Thyroid gland (tissue), 4 donors: ENCODE data around the gene ECSCR. TPM values are rescaled to one million over a fixed set of nuclear protein-coding genes. Genes with fewer than 3 reads are reported as not detected.
"Not testable (repeated sequence)": the region's sequence is repeated elsewhere in the genome, so short reads cannot be mapped to it uniquely, and the experiment has no call there.

Source experiments
- DNase-seq, 2 donors: peaks; one replicate each; pipeline ENCODE4 v3.0.0-alpha.2; 2019
- H3K27ac ChIP-seq, 3 donors: fragments of 200-600 bp; sonication (generic); 1 replicate in 2 of 3; 2 replicates in 1 of 3; pipeline ENCODE4 v1.5.1; 2016 to 2019; ENCODE audit warnings: mild to moderate bottlenecking in 1 of 3, moderate library complexity in 1 of 3
- H3K27me3 ChIP-seq: fragments of 200-600 bp; sonication (generic); one replicate; pipeline ENCODE4 v1.5.1; 2019
- H3K36me3 ChIP-seq, 2 donors: fragments of 200-600 bp; sonication (generic); one replicate each; pipeline ENCODE4 v1.5.1; 2016 to 2019
- H3K4me1 ChIP-seq, 2 donors: fragments of 200-600 bp; sonication (generic); one replicate each; pipeline ENCODE4 v1.5.1; 2017 to 2019
- H3K4me3 ChIP-seq, 3 donors: fragments of 200-600 bp; sonication (generic); replicated peaks in 1 of 3; 1 replicate in 2 of 3; 2 replicates in 1 of 3; pipeline ENCODE4 v1.5.1; 2016; ENCODE audit warnings: mild to moderate bottlenecking in 1 of 3
- H3K9me3 ChIP-seq: fragments of 200-600 bp; sonication (generic); one replicate; pipeline ENCODE4 v1.5.1; 2017
- POLR2A ChIP-seq, 2 donors: fragments of 450-650 bp; IDR thresholded peaks; one replicate each; pipeline ENCODE4 v1.6.1; 2017; ENCODE audit warnings: antibody characterized with exemption in 2 of 2, mild to moderate bottlenecking in 2 of 2, moderate library complexity in 1 of 2
- WGBS, 2 donors: methylation state at CpG; one replicate each; pipeline ENCODE4 v1.1.5; 2017; 5-methylcytosine and 5-hydroxymethylcytosine counted together
- intact Hi-C: fragments of 100-400 bp; cut with DNase I; formaldehyde crosslinking; loops from one replicate; pipeline ENCODE4 v1.15.1; 2023
- total RNA-seq, 4 donors: library from RNA; depleted of rRNA; stranded (reverse); fragments of >200 nt; gene quantifications; one replicate each; pipeline ENCODE4 v1.2.3, GENCODE V29; 2016
- TF ChIP-seq, protein P1 (sequence below), 6 experiments: fragments of 200-600 bp in 3 of 6; fragments of 450-650 bp in 3 of 6; sonication (generic) in 3 of 6; IDR thresholded peaks; one replicate each; pipeline ENCODE4 v1.5.1; 2016 to 2019; ENCODE audit warnings: antibody characterized with exemption in 6 of 6, mild to moderate bottlenecking in 2 of 6, inconsistent platforms in 1 of 6, moderate library complexity in 1 of 6

The ECSCR gene
- total RNA-seq, 4 donors from 2014 or later: 26.7 to 46.2 (median 31.4) TPM

DNA sequence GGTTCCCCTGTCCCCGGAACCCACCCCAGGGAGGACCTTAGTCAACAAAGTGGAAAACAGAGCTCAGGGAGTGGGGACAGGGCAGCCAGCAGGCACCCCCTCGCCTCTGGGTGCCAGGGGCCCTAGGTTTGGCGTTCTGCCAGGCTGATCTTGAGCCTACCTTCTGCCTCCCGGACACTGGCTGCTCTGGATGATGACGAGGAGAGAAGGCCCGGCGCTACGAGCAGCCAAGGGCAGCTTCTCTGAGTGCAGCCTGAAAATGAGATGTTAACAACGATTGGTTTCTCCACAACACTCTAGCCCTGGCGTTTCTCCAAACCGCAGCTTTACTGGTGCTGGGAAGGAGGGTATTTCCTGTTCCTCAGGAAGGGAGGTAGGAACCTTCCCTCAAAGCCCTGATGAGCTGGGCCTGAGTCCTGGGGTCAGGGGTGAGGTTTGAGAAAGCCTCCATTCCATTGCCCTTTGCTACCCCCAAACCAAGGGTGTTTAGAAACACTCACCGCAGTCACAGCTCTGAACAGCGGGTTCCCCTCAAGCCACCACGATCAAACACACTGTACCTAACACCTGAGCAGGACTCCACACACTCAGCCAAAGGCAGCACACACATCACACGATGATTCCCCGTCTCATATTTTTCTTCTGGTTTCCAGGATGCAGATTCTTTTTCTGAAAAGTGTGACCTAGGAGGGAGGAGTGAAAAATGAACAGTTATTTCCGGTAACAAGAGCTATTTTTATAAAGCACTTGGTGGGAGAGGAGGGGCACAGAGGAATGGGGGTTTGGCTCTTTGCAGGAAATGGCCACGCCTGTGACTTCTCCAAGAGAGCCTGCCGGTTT, 19.7 kb upstream of the ECSCR start, which contains the start of gene STING1:
Gene STING1 (minus strand): TSS at position 709 of the 840 bp plus-strand sequence. CDS start 1,054 bp downstream, outside the sequence.
- Histone ChIP-seq H3K27ac (peak within 1 kb of the TSS; percentile 85 to 93 (median 93)), H3K36me3 (peaks cover 0 to 3% of the 10 kb centered on the region in 2 donors), H3K4me3 (peak within 1 kb of the TSS in 2 of 3 donors; percentile 9 to 35), H3K4me1 (peaks cover 11 to 28% of the 10 kb centered on the region in 2 donors), H3K9me3 (no peaks in the 10 kb centered on the region), H3K27me3 (no peaks in the 10 kb centered on the region)
- DNase-seq: peak; percentile 78 to 81
- TF ChIP-seq POLR2A (IDR thresholded peaks at IDR 0.05): no peak
- TF ChIP-seq, protein P1, sequence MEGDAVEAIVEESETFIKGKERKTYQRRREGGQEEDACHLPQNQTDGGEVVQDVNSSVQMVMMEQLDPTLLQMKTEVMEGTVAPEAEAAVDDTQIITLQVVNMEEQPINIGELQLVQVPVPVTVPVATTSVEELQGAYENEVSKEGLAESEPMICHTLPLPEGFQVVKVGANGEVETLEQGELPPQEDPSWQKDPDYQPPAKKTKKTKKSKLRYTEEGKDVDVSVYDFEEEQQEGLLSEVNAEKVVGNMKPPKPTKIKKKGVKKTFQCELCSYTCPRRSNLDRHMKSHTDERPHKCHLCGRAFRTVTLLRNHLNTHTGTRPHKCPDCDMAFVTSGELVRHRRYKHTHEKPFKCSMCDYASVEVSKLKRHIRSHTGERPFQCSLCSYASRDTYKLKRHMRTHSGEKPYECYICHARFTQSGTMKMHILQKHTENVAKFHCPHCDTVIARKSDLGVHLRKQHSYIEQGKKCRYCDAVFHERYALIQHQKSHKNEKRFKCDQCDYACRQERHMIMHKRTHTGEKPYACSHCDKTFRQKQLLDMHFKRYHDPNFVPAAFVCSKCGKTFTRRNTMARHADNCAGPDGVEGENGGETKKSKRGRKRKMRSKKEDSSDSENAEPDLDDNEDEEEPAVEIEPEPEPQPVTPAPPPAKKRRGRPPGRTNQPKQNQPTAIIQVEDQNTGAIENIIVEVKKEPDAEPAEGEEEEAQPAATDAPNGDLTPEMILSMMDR (IDR thresholded peaks at IDR 0.05): no peak
- 21% methylated on average over 13 to 16 of the region's 19 CpGs for WGBS, 2 donors
- intact Hi-C loops: no loop called here

DNA sequence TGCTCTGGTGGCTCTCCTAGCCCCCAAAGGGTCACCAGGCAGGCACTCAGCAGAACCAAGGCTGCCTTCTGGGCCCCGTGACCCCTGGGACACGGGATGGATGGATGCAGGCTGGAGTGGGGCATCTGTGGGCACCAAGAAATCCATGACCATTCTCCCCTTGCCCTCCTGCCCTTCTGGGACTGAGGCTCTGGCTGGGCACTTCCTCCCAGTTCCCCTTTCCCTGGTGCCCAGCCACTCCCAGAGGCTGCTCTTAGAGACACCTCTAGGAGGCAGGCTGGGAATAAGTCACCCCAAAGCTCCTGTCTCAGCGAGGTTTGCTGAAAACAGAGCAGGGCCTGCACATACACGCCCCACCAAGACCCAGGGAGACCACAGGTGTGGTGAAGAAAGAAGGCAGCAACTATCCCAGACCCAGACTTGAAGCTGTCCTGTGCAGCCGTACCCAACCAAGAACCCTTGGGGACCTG, 19.1 kb upstream of the ECSCR start:
- Histone ChIP-seq H3K36me3 (peaks cover 0 to 4% of the 10 kb centered on the region in 2 donors), H3K27ac (peak overlapping the region; percentile 85 to 93 (median 93)), H3K9me3 (no peaks in the 10 kb centered on the region), H3K4me3 (peak overlapping the region in 2 of 3 donors; percentile 9 to 35), H3K27me3 (no peaks in the 10 kb centered on the region), H3K4me1 (peaks cover 11 to 28% of the 10 kb centered on the region in 2 donors)
- no peak for TF ChIP-seq POLR2A (IDR thresholded peaks at IDR 0.05)
- TF ChIP-seq, protein P1 (IDR thresholded peaks at IDR 0.05): peak in 1 of 6 experiments; percentile 6
- intact Hi-C loops: no loop called here
- 25 to 56% methylated on average over 1 to 3 of the region's 5 CpGs for WGBS, 2 donors
- no peak for DNase-seq

DNA sequence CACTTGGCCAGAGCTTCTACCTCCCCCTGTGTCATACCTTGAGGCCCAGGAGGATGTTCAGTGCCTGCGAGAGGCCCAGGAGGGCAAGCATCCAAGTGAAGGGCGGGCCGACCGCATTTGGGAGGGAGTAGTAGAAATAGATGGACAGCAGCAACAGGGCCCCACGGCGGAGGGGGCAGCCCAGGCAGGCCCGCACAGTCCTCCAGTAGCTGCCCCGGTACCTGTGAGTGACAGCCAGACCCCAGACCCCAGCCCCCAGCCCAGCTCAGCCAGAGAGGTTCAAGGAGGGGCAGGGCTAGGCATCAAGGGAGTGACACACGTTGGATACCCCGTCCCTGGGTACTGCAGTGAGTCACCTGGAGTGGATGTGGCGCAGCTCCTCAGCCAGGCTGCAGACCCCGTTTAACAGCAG, 18.6 kb upstream of the ECSCR start:
- Histone ChIP-seq H3K4me1 (peaks cover 11 to 28% of the 10 kb centered on the region in 2 donors), H3K4me3 (peak overlapping the region in 1 of 3 donors; percentile 35), H3K36me3 (peaks cover 0 to 4% of the 10 kb centered on the region in 2 donors), H3K27me3 (no peaks in the 10 kb centered on the region), H3K27ac (peak overlapping the region; percentile 85 to 93 (median 93)), H3K9me3 (no peaks in the 10 kb centered on the region)
- intact Hi-C loops: no loop called here
- DNase-seq: no peak
- 40 to 100% methylated on average over 1 to 3 of the region's 12 CpGs for WGBS, 2 donors
- TF ChIP-seq POLR2A (IDR thresholded peaks at IDR 0.05): no peak
- TF ChIP-seq, protein P1 (IDR thresholded peaks at IDR 0.05): no peak

DNA sequence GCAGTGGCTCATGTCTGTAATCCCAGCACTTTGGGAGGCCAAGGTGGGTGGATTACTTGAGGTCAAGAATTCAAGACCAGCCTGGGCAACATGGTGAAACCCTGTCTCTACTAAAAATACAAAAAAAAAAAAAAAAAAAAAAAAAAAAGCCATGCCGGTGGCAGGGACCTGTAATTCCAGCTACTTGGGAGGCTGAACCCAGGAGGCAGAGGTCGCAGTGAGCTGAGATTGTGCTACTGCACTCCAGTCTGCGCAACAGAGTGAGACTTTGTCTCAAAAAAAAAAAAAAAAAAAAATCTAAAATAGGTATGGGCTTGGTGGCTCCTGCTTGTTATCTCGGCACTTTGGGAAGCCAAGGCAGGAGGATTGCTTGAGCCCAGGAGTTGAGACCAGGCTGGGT, 17.2 kb upstream of the ECSCR start:
- H3K27me3 ChIP-seq, H3K9me3 ChIP-seq, H3K4me3 ChIP-seq, H3K27ac ChIP-seq, intact Hi-C loops, H3K36me3 ChIP-seq, DNase-seq: not testable (repeated sequence)
- WGBS, 2 donors: 96 to 99% methylated on average over 4 of the region's 4 CpGs
- H3K4me1 ChIP-seq: peaks cover 11 to 33% of the 10 kb centered on the region in 2 donors

DNA sequence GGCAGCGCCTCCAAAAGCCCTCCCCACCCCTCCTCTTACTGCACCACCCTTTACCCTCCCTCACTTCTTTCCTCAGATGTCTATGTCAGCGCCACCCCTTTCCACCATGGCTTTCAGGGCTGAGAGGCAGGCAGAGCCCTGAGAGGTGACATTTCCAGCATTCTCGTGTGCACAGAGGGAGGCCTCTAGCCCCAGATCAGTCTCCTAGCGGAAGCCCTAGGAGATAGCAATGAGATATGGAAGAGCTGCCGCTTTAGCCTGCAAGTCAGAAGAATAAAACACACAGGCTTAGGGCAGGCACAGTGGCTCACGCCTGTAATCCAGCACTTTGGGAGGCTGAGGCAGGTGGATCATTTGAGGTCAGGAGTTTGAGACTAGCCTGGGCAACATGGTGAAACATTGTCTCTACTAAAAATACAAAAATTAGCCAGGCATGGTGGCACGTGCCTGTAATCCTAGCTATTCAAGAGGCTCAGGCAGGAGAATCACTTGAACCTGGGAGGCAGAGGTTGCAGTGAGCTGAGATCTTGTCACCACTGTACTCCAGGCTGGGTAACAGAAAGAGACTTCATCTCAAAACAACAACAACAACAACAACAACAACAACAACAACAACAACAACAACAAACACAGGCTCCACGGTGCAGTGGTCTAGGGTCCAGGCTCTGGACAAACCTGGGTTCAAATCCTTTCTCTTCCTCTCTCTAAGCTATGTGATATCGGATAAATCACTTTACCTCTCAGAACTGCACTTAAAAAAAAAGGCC, 16.3 kb upstream of the ECSCR start:
- H3K4me1 ChIP-seq: peaks cover 11 to 40% of the 10 kb centered on the region in 2 donors
- DNase-seq, H3K4me3 ChIP-seq, H3K9me3 ChIP-seq, H3K27ac ChIP-seq, intact Hi-C loops, H3K27me3 ChIP-seq, H3K36me3 ChIP-seq: not testable (repeated sequence)
- WGBS, 2 donors: 77 to 84% methylated on average over 9 of the region's 9 CpGs
